Measurements from ENCODE around the gene CDKN2A. TPM values are rescaled to one million over a fixed set of nuclear protein-coding genes. Genes with fewer than 3 reads are reported as not detected.

CDKN2A gene
- polyA plus RNA-seq, 1 experiment = 20.0 TPM

- no peak for DNase-seq (ENCODE audit: low read depth)
- ChIA-PET CTCF (interaction anchor here (0.6 to 5.8 kb wide), 8 partner anchors 12 to 184 kb away, joined by 3 to 40 read pairs (median 4); partner anchors contain the start of gene CDKN2B), POLR2A (no interaction called here)
- Histone ChIP-seq H3K27me3 (ENCODE audit: control insufficient read depth, insufficient read depth, low read length) (no peaks in the 10 kb centered on the region), H3K4me3 (ENCODE audit: low read depth, low read length) (peak overlapping the region; percentile 86), H3K36me3 (ENCODE audit: control insufficient read depth, insufficient read depth, low read length) (no peaks in the 10 kb centered on the region)
- peak; percentile 37; the same call in 1 of the 2 replicates for TF ChIP-seq CTCF (IDR thresholded peaks at IDR 0.05; ENCODE audit: insufficient read depth, low read depth, low read length)
Observed at GRCh38 chr9:21995666-21996398, 1.6 kb upstream of the CDKN2A start.

GRCh38 chr9:21995006-21995665, 944 bp upstream of the CDKN2A start:
- Histone ChIP-seq H3K4me3 (ENCODE audit: low read depth, low read length) (peak overlapping the region; percentile 86), H3K27me3 (ENCODE audit: control insufficient read depth, insufficient read depth, low read length) (no peaks in the 10 kb centered on the region), H3K36me3 (ENCODE audit: control insufficient read depth, insufficient read depth, low read length) (no peaks in the 10 kb centered on the region)
- POLR2A ChIA-PET = interaction anchor here (0.6 kb wide), 1 partner anchor 439 kb away, joined by 4 read pairs; no protein-coding TSS in a partner anchor
- no peak for DNase-seq (ENCODE audit: low read depth)
- CTCF ChIA-PET = interaction anchor here (0.6 to 5.8 kb wide), 12 partner anchors 12 to 249 kb away, joined by 3 to 40 read pairs (median 4); partner anchors contain the start of gene CDKN2B
- no peak for TF ChIP-seq CTCF (IDR thresholded peaks at IDR 0.05; ENCODE audit: insufficient read depth, low read depth, low read length)

GRCh38 chr9:21994556-21995005, 389 bp upstream of the CDKN2A start, which contains the start of gene CDKN2B-AS1:
Gene CDKN2B-AS1, plus strand, starts transcription at chr9:21994791.
- TF ChIP-seq CTCF (IDR thresholded peaks at IDR 0.05; ENCODE audit: insufficient read depth, low read depth, low read length) = no peak
- POLR2A ChIA-PET = interaction anchor here (0.6 kb wide), 1 partner anchor 438 kb away, joined by 4 read pairs; no protein-coding TSS in a partner anchor
- Histone ChIP-seq H3K36me3 (ENCODE audit: control insufficient read depth, insufficient read depth, low read length) (no peaks in the 10 kb centered on the region), H3K27me3 (ENCODE audit: control insufficient read depth, insufficient read depth, low read length) (no peaks in the 10 kb centered on the region), H3K4me3 (ENCODE audit: low read depth, low read length) (peak within 1 kb of the TSS; percentile 86)
- CTCF ChIA-PET = interaction anchor here (0.6 to 5.8 kb wide), 12 partner anchors 13 to 249 kb away, joined by 3 to 40 read pairs (median 4); partner anchors contain the start of gene CDKN2B
- DNase-seq (ENCODE audit: low read depth) = no peak

- ChIA-PET CTCF (interaction anchor here (0.6 to 5.8 kb wide), 3 partner anchors 15 to 179 kb away, joined by 3 to 40 read pairs (median 14); partner anchors contain the start of gene CDKN2B), POLR2A (no interaction called here)
- DNase-seq (ENCODE audit: low read depth) = no peak
- H3K4me3 ChIP-seq (ENCODE audit: low read depth, low read length) = no peak overlapping the region; the same call in 1 of the 2 replicates
- H3K27me3 ChIP-seq (ENCODE audit: control insufficient read depth, insufficient read depth, low read length) = no peaks in the 10 kb centered on the region
- TF ChIP-seq CTCF (IDR thresholded peaks at IDR 0.05; ENCODE audit: insufficient read depth, low read depth, low read length) = no peak
- H3K36me3 ChIP-seq (ENCODE audit: control insufficient read depth, insufficient read depth, low read length) = no peaks in the 10 kb centered on the region
Observed at GRCh38 chr9:21993007-21993406, 1.2 kb downstream of the CDKN2A start.

Data from BJ (cell line).